Activated T-helper 1 cell treated with anti-CD3 and anti-CD28 coated beads, Interleukin-2, amount 50 U/mL, for 16 hours (primary cell): ENCODE measurements around the gene TUBA4B.

Source experiments
- DNase-seq, 2 donors: peaks; one replicate each; pipeline ENCODE4 v3.0.0-alpha.2; 2020; ENCODE audit warnings: low read depth in 1 of 2, low spot score in 1 of 2

TUBA4B gene

GRCh38 chr2:219314804-219315468 lies 61.9 kb downstream of the TUBA4B start:
- DNase-seq, result no peak
